ENCODE results near the gene HEPACAM.

The HEPACAM gene

DNA sequence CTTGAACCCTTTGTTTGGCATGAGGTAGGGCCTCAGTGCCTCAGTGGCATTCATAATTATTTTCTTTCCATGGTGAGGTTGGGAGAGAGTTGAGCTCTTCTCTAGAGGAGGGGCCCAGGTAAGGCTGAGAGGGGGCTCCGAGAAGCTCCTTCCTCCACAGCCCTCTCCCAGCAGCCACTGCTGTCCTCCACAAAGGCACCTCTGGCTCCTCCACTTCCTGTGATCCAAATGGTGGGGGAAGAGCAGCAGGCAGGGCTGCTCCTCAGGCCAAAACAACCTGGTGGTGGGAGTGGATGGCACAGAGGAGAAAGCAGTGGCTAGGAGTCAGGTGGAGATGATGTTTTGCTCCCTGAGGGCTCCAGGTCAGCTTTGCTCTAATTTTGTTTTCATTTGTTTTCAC lies 51.5 kb downstream of the HEPACAM start:
- DNase-seq (ENCODE audit: low spot score), result no peak

DNA sequence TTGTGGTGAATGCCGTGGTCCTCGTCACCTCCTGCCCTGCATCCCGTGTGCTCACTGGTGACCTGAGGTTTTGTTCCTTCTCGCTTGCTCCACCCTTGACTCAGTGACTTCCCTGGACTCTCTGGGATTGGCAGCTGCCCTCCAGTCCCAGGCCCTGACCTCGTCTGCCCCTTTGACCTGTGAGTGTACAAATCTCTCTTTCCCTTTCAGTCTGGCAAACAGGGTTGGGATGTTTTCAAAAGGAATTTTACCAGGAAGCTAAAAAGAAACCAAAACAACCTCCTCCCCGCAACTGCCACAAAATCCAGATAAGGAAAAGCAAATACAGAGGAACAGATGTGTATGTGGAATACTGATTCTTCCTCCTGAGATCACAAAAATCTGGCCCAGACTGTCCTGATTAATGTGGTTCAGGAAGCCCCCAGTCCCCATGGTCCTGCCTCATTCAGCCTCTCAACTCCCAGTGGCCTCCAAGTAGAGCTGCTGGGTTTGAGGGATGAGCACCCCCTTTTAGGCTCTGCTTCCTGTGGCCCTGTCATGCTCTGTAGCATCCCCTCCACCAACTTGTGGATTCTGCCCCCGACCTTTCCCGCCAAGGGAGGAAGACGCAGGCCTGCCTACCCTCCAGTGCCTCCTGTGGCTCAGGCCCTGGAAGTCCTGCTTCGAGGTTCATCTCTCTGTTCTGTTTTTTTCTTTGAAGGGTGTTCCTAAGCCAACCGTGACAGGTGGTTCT lies 53.3 kb downstream of the HEPACAM start:
- DNase-seq (ENCODE audit: low spot score), result no peak

DNA sequence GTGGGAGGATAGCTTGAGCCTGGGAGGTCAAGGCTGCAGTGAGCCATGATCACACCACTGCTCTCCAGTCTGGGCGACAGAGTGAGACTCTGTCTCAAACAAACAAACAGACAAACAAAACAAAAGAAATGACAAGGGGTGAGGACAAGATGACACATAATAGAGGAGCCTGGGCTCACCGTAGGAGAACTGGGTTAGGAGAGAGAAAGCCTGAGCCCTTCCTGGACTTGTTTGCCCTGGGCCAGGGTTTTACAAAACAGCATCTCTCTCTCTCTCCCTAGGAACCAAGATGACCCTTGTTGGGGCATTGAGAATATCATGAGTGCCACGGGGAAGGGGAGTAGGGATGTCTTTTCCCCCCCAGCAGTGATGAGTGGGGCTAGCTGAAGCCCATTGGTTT lies 54.9 kb downstream of the HEPACAM start:
- no peak for DNase-seq (ENCODE audit: low spot score)

DNA sequence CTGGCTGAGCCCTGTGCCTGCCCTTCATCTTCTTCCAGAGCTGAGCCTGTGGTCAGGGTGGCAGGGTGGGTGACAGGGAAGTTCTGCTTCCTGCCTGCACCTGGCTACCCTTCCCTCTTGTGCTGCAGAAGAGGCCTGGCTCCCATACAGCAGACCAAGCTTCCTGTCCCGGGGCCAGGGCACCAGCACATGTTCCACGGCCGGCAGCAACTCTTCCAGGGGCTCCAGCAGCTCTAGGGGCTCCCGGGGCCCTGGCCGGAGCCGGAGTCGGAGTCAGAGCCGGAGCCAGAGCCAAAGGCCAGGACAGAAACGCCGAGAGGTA lies 55.6 kb downstream of the HEPACAM start:
- no peak for DNase-seq (ENCODE audit: low spot score)

DNA sequence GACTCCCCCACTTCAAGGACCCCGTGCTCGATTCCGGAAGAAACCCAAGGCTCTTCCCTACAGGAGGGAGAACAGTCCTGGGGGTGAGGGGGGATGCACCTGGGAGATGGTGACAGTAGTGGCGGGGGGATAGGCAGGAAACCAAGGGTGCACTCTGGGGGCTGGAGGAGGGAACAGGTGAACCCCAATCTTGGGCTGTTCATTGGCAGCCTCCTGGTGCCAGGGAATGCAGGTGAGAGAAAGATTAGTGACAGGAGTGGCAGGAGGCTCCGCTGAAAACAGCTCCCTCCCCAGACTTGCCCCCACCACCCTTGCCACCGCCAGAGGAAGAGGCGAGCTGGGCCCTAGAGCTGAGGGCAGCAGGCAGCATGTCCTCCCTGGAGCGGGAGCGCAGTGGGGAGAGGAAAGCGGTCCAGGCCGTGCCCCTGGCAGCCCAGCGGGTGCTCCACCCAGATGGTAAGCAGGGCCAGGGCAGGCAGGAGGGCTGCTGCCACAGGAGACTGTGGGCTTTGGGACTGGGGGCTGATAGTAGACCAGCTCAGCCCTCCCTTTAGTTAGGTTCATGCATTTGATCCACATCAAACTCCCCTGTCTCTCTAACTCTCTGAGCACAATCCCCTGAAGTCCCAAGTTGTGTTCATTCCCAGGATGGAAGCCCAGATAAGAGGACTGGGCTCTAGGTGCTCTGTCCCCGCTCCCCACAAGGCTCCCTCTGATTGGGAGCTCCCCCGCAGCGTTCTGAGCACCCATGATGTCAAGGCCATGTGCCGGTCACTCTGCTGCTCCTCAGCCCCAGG lies 56.2 kb downstream of the HEPACAM start:
- no peak for DNase-seq (ENCODE audit: low spot score)

DNA sequence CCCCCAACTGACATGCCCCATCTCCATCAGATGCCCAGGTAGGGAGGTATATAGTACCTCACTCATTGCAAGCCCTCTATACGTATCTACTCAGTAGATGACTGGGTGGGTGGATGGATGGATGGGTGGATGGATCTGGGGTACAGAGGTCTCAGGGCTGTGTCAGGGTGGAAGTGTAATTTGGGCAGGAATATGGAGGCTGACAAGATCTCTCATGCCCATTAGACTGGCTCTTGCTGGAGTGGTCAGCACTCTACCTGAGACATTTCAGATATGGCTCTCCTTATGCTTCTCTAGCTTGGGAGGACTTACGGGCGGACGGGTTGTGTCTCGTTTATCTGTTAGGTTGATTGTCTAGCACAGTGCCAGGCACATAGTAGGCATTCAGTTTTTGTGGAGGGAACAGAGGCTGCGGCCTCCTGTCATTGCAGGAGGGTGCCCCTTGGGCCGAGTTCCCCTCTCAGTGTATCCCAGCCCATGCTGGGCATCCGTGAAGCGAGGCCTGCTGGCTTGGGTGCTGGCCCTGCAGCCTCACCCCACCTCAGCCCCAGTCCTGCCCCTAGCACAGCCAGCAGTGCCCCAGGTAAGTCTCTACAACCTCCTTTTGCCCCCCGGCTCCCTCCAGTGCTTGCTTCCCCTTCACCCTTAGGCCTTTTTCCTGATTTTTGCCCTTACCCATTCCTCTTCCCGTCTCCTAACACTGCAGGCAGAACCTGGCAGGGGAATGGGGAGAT lies 56.9 kb downstream of the HEPACAM start:
- no peak for DNase-seq (ENCODE audit: low spot score)

DNA sequence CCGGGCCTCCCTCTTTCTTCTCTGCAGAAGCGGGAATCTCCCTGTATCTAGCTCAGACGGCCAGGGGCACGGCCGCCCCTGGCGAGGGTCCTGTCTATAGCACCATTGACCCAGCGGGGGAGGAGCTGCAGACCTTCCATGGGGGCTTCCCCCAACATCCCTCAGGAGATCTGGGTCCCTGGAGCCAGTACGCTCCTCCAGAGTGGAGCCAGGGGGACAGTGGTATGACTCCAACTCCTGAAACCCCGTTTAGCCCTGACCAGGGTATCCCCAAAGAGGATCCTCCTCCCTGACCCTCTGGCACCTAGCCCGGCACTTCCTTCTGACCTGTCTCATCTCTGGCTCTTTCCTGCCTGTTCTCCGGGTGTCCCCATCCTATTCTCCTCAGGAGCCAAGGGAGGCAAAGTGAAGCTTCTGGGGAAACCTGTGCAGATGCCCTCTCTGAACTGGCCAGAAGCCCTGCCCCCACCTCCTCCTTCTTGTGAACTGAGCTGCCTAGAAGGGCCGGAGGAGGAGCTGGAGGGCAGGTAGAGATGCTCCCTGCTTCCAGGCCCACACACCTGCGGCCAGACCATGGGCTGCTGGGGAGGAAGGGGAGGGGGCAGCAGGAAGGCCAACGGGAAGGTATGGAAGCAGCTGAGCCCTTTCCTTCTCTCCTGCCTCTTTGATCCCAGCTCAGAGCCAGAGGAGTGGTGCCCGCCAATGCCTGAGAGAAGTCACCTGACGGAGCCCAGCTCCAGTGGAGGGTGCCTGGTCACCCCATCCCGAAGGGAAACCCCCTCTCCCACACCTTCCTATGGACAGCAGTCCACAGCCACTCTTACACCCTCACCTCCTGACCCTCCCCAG lies 57.7 kb downstream of the HEPACAM start:
- DNase-seq (ENCODE audit: low spot score), result no peak

DNA sequence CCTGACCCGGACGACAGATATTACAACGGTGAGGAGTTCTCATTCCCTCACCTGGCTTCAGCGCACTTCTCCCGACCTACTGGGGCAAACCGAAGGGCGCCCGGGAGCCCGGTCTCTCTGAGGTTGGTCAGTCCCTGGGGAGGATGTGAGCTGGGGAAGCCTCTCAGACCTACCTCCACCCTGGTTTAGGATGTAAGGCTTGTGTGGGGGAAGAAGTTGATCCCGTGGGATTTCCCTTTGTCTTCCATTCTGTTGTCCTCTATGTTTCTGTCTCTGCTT lies 58.3 kb downstream of the HEPACAM start:
- no peak for DNase-seq (ENCODE audit: low spot score)

DNA sequence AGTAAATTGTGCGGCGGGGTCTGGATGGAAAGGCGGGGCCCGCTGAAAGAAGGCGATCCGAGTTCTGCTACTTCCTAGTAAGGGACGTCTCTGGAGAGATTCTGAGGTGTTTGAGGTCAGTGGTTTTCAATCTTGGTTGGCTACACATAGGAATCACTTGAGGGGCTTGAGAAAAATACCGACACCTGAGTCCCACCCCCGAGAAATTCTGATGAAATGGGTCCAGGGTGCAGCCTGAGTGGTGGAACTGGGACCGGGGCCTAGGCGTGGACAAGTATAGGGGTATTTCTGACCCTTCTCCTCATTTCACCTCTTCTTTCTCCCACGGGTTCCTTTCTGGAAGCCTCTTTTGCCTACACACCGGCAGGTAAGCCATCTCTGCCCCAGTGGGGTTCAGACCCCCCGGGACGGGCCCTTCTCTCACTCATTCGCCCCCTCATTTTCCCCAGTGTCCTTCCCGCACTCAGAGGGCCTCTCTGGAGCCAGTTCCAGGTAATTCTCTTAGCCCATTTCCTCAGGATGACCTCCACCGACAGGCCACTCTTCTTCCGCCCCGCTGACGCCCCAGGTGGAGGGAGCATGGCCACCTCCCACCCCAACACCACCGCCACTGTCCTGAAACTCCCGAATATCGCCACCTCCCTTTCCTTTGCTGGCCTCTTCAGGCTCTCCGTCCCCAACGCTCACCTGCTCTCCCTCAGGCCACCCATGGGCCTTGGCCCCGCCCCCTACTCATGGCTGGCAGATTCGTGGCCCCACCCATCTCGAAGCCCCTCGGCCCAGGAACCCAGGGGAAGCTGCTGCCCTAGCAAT lies 58.8 kb downstream of the HEPACAM start:
- DNase-seq (ENCODE audit: low spot score), result no peak

DNA sequence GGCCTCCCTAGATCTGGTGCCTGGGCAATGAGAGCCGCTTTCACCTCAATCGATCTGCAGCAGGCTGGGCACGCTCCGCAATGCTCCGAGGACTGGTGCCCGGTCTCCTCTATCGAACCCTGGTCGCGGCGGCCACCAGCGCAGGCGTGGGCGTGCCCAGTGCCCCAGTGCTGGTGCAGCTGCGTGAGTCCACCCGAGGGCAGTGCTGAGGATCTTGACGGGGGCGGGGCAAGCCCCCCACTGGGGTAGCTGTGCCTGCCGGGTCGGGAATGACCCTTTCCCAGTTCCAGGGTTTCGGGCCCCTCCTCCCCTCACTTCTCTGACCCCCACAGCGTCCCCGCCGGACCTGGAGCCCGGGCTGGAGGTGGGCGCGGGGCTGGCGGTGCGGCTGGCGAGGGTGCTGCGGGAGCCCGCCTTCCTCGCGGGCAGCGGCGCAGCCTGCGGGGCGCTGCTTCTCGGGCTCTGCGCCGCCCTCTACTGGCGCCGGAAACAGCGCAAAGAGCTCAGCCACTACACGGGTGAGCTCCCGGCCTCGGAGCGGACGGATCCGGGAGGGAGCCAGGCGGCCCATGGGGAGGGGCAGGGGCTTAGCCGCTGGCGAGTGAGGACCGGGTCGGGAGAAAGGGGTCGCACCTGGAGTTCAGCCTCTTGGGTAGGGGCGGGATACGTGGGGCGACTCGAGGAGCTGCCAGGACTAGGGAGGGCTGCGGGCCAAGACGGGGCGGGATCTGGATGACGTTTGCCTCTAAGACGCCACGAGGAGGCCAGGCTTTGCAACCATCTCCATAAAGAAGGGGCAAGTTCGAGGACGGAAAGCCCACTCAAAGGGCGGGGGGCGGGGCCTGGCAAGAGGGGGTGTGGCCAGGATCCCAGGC lies 59.7 kb downstream of the HEPACAM start:
- peak; percentile 90 for DNase-seq (ENCODE audit: low spot score)

DNA sequence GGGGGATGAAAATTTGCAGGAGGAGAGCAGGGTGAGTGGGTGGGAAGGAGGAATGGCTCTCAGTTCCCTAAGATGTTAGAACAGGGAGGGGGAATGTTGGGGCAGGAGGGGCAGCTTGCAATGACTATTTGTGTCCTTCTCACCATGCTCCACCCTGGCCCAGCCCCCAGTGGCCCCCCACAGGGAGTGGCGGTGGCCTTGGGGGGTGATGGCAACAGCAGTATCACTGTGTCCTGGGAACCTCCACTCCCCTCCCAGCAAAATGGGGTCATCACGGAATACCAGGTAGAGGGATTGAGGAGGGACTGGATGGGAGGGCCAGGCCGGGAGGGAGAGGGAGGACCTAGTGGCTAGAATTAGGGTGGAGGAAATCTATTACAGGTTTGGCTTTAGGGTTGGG lies 60.4 kb downstream of the HEPACAM start:
- no peak for DNase-seq (ENCODE audit: low spot score)

DNA sequence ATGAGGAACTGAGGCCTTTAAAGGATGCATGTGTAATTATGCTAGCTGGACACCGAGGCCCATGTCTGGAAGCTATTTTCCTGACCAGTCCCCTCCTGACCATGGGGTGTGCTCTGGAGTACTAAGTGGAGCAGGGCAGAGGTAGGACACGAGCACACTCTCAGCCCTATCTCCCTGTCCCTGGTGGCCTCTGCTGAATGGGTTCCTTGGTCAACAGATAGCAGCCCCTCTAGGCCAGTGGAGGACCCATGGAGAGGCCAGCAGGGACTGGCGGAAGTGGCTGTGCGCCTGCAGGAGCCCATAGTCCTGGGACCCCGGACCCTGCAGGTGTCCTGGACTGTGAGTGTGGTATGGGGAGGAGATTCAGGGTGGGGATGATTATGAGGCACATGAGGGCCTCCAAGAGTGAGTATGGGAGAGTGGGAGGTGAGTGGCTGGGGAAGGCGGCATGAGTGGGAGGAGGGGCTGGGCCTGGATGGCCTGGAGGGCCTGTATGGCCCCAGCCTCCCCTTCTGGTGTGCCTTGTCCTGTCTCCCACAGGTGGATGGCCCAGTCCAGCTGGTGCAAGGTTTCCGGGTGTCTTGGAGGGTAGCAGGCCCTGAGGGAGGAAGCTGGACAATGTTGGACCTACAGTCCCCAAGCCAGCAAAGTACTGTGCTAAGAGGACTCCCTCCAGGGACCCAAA lies 61.1 kb downstream of the HEPACAM start:
- DNase-seq (ENCODE audit: low spot score), result no peak

DNA sequence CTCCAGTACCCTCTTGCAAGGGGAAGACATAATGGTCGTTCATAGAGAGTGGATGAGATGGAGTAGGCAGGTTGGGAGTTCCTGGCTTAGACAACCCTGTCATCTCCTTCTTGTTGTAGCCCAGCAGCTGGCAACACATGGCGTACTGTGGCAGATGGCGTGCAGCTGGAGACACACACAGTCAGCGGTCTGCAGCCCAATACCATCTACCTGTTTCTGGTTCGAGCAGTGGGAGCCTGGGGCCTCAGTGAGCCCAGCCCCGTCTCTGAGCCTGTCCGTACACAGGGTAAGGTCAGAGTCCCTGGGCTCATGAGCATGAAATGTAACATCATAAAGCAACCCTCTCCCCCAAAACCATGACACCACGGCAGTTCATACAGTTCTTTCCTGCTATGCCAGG lies 61.9 kb downstream of the HEPACAM start:
- no peak for DNase-seq (ENCODE audit: low spot score)

DNA sequence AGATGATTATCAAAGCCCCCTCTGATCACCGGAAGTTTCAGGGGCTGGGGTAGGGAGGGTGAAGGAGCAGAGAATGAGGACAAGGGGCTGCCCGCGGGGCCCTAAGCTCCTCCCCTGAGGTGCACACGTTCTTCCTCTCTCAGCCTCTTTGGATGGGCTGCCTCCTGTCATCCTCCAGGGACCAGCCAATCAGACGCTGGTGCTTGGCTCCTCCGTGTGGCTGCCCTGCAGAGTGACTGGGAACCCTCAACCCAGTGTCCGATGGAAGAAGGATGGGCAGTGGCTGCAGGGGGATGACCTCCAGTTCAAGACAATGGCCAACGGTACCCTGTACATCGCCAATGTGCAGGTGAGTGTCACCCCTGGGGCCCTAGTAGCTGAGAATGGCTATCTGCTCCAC lies 63.1 kb downstream of the HEPACAM start:
- no peak for DNase-seq (ENCODE audit: low spot score)

DNA sequence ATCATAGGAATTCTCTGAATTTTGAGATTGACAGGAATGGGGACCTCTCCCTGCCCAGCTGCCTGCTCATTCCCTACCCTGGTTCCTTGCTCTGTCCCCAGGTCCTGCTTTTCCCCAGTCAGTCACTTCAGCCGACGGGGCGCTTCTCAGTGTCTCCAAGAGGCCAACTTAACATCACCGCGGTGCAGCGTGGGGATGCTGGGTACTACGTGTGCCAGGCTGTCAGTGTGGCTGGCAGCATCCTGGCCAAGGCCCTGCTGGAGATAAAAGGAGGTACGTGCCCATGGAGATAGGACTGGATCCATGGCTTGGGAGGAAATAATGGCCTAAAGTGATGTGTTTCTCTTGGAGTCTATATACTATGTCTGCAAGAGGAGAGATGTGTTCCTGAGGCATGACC lies 63.6 kb downstream of the HEPACAM start:
- no peak for DNase-seq (ENCODE audit: low spot score)

DNA sequence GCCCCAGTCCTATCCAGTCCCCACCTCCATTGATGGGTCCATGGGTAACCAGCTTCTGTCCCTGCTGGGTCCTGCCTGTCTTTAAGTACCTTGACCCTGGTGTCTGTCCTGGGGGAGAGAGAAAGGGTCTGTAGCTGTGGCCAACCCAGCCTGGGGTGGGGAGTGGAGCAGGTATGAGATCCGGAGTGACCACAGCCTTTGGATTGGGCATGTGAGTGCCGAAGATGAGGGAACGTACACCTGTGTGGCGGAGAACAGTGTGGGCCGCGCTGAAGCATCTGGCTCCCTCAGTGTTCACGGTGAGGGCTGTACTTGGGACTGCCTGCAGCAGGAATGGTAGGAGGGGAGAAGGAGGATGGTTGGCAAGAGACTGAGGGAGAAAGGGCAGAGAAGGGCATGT lies 65.4 kb downstream of the HEPACAM start:
- no peak for DNase-seq (ENCODE audit: low spot score)

DNA sequence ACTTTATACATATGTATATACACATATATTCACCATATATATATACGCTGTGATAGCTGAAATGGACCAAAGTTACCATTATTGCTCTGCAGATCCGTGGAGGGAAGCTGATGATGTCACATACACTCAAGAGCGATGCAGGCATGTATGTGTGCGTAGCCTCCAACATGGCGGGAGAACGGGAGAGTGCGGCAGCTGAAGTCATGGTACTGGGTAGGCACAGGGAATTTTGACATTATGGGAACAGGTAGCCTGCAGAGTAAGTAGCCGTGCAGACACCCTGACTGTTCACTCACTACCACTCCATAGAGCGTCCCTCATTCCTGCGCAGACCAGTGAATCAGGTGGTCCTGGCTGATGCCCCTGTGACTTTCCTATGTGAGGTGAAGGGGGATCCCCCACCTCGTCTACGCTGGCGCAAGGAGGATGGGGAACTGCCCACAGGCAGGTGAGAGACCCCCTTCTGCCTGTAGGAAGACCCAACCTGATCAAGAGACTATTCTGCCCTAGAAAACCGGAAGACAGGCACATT lies 65.9 kb downstream of the HEPACAM start:
- no peak for DNase-seq (ENCODE audit: low spot score)

DNA sequence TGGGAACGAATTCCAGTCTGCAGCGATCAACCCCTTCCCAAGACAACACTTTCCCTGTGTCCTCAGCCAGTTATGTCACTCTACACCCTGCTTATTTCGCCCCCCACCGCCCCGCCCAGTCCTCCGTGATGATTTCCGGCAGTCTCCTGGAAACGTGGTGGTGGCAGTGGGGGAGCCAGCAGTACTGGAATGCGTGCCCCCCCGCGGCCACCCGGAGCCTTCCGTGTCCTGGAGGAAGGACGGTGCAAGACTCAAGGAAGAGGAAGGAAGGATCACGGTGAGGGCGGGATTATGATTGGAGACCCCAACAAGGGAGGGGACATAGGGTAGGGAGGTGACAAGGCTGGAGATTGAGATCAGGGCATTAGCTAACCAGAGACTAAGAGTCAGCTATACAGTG lies 66.5 kb downstream of the HEPACAM start:
- no peak for DNase-seq (ENCODE audit: low spot score)

All from globus pallidus (tissue), 1 donor.